H1 (cell line): Measurements from ENCODE around the gene COL26A1. TPM values are rescaled to one million over a fixed set of nuclear protein-coding genes. Genes with fewer than 3 reads are reported as not detected.

ENCODE experiments used
- ASH2L ChIP-seq: fragments of 200-600, 300-600 bp; sonication (generic); IDR thresholded peaks from one replicate; pipeline ENCODE4 v1.7.1; 2017; ENCODE audit warnings: low read length
- BCL11A ChIP-seq, 2 experiments: IDR thresholded peaks; one replicate each; pipeline ENCODE4 v1.6.1; 2011; ENCODE audit warnings: low read depth in 2 of 2, low read length in 2 of 2, mild to moderate bottlenecking in 2 of 2
- CEBPB ChIP-seq: IDR thresholded peaks from 2 replicates; pipeline ENCODE4 v1.6.1; 2012; ENCODE audit warnings: low read depth, low read length
- YY1 ChIP-seq: IDR thresholded peaks from 2 replicates; pipeline ENCODE4 v1.6.1; 2011; ENCODE audit warnings: low read depth, mild to moderate bottlenecking, low read length
- polyA plus RNA-seq, 7 experiments: library from polyadenylated mRNA; depleted of rRNA in 3 of 7; stranded (reverse) in 5 of 7; unstranded in 2 of 7; fragments of >200 nt in 5 of 7; fragments of 200-250 nt in 2 of 7; gene quantifications; 1 replicate in 5 of 7; 2 replicates in 1 of 7; 4 replicates in 1 of 7; pipeline versions ENCODE4 v1.2.1 to v1.2.3, GENCODE V29; 2011 to 2013; ENCODE audit warnings: missing spikeins in 2 of 7, mixed read lengths in 2 of 7
- total RNA-seq: library from RNA; stranded (reverse); fragmentation: NEBNext Ultra II Directional; extraction: Animal tissue kit (Norgen Biotek cat#: 25700); gene quantifications from 2 replicates; pipeline ENCODE4 v1.2.1, GENCODE V29; 2021
- TF ChIP-seq, protein P1 (sequence below): IDR thresholded peaks from 2 replicates; pipeline ENCODE4 v1.6.1; 2011; ENCODE audit warnings: low read length, improper control_type of control experiment

COL26A1 gene
- total and polyA plus RNA-seq, 2 of the 8 experiments (the other 6 are each of a cell fraction or from before 2014, with no cell fraction given): 51.1 to 68.8 TPM

DNA sequence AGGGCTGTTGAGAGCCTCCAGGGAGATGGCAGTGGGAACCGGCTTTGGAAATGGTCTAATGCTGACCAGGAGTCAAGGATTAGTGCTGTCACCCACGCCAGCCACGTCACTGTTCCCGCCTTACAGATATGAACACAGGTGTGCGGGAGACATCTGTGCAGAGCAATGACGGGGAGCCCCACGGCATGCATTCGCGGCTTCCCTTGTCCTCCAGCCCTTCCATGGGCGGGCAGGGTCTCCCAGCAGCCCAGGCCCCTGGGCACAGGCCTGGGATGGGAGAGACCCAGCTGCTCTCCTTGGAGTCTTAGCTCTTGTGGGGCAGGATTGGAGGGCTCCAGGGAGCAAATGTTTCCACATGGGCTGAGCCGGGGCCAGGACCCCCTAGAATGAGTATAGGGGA, 172.2 kb downstream of the COL26A1 start (continued):
- TF ChIP-seq, protein P1, sequence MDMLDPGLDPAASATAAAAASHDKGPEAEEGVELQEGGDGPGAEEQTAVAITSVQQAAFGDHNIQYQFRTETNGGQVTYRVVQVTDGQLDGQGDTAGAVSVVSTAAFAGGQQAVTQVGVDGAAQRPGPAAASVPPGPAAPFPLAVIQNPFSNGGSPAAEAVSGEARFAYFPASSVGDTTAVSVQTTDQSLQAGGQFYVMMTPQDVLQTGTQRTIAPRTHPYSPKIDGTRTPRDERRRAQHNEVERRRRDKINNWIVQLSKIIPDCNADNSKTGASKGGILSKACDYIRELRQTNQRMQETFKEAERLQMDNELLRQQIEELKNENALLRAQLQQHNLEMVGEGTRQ: no peak
- TF ChIP-seq CEBPB (no peak), YY1 (no peak), BCL11A (IDR thresholded peaks at IDR 0.05; ENCODE audit: low read depth in 2 of 2, low read length in 2 of 2) (no peak), ASH2L (no peak)
